H1 (cell line): ENCODE results near the gene FAM163A. TPM values are rescaled to one million over a fixed set of nuclear protein-coding genes. Genes with fewer than 3 reads are reported as not detected.

Experiments
- CTCF ChIA-PET: fragments of 300-600 bp; sonication (Branson Sonifier 250); formaldehyde crosslinking; loops from one replicate; lab custom pipeline; 2021; ENCODE audit not compliant: partially characterized antibody; lab: Charles Lee
- POLR2A ChIA-PET: fragments of 300-600 bp; sonication (Branson Sonifier 250); formaldehyde crosslinking; loops from one replicate; lab custom pipeline; 2021; ENCODE audit warnings: inconsistent platforms; ENCODE audit not compliant: partially characterized antibody; lab: Charles Lee
- DNase-seq, 2 experiments: peaks; one replicate each; pipeline versions ENCODE4 v3.0.0 to v3.0.0-alpha.2; 2010 to 2022; ENCODE audit warnings: low spot score in 2 of 2, low read depth in 1 of 2, mixed read lengths in 1 of 2
- FAIRE-seq: peaks from 2 replicates; lab custom pipeline; 2011; peaks lifted over from hg19 to GRCh38; lab: Jason Lieb, UNC
- H2AFZ ChIP-seq: 2 replicates; pipeline ENCODE4 v1.8.1; 2012; ENCODE audit warnings: low read length, inconsistent platforms
- H2AK5ac ChIP-seq: 2 replicates; pipeline ENCODE4 v1.6.1; 2013; ENCODE audit warnings: low read depth, low read length
- H2BK120ac ChIP-seq: replicated peaks from 2 replicates; pipeline ENCODE3; 2013; ENCODE audit warnings: low read depth, low read length, inconsistent platforms
- H2BK12ac ChIP-seq: 2 replicates; pipeline ENCODE4 v1.6.1; 2013; ENCODE audit warnings: low read depth, low read length
- H2BK15ac ChIP-seq: 2 replicates; pipeline ENCODE4 v1.6.1; 2013; ENCODE audit warnings: low read length
- H2BK20ac ChIP-seq: 2 replicates; pipeline ENCODE4 v1.6.1; 2013; ENCODE audit warnings: low read length
- H2BK5ac ChIP-seq: 2 replicates; pipeline ENCODE4 v1.6.1; 2013; ENCODE audit warnings: low read depth, low read length
- H3K14ac ChIP-seq: 2 replicates; pipeline ENCODE4 v1.6.1; 2013; ENCODE audit warnings: inconsistent platforms; ENCODE audit not compliant: insufficient read length
- H3K18ac ChIP-seq: 2 replicates; pipeline ENCODE4 v1.6.1; 2013; ENCODE audit warnings: low read length; ENCODE audit errors: extremely low read depth
- H3K23ac ChIP-seq: 2 replicates; pipeline ENCODE4 v1.6.1; 2013; ENCODE audit warnings: inconsistent platforms; ENCODE audit not compliant: insufficient read length
- H3K23me2 ChIP-seq: 2 replicates; pipeline ENCODE4 v1.6.1; 2013; ENCODE audit warnings: low read depth, low read length
- H3K27ac ChIP-seq: 2 replicates; pipeline ENCODE4 v1.6.1; 2011; ENCODE audit warnings: low read depth, low read length, inconsistent platforms
- H3K27me3 ChIP-seq, 4 experiments: replicated peaks in 1 of 4; 1 replicate in 1 of 4; 2 replicates in 3 of 4; pipeline versions ENCODE4 v1.6.1 to v1.8.1; 2011 to 2013; ENCODE audit warnings: low read length in 3 of 4, mild to moderate bottlenecking in 3 of 4, inconsistent platforms in 2 of 4, mixed read lengths in 2 of 4, moderate library complexity in 1 of 4; ENCODE audit not compliant: control insufficient read depth in 3 of 4, insufficient read depth in 3 of 4; ENCODE audit errors: extremely low read depth in 1 of 4
- H3K36me3 ChIP-seq, 4 experiments: 2 replicates each; pipeline versions ENCODE4 v1.6.1 to v1.8.1; 2011 to 2013; ENCODE audit warnings: mild to moderate bottlenecking in 4 of 4, low read length in 3 of 4, moderate library complexity in 2 of 4, control low read depth in 1 of 4, inconsistent platforms in 1 of 4; ENCODE audit not compliant: insufficient read depth in 4 of 4, control insufficient read depth in 2 of 4
- H3K4ac ChIP-seq: replicated peaks from 2 replicates; pipeline ENCODE3; 2013; ENCODE audit warnings: low read length, low read depth, mixed read lengths, inconsistent platforms; ENCODE audit not compliant: insufficient read length
- H3K4me1 ChIP-seq, 4 experiments: replicated peaks in 1 of 4; 1 replicate in 1 of 4; 2 replicates in 3 of 4; pipeline versions ENCODE4 v1.6.1 to v1.8.1; 2011 to 2013; ENCODE audit warnings: low read length in 3 of 4, inconsistent platforms in 2 of 4, mixed read lengths in 1 of 4; ENCODE audit not compliant: insufficient read depth in 4 of 4, control insufficient read depth in 3 of 4
- H3K4me2 ChIP-seq, 2 experiments: 2 replicates each; pipeline versions ENCODE4 v1.6.1 to v1.8.1; 2011 to 2013; ENCODE audit warnings: low read depth in 2 of 2, low read length in 2 of 2, control low read depth in 1 of 2, inconsistent platforms in 1 of 2, mild to moderate bottlenecking in 1 of 2; ENCODE audit not compliant: insufficient read depth in 1 of 2
- H3K4me3 ChIP-seq, 4 experiments: fragments of 200-600, 300-600 bp in 1 of 4; sonication (generic), shearing (Covaris generic), sonication (Bioruptor Twin) in 1 of 4; 2 replicates each; pipeline versions ENCODE4 v1.5.1 to v1.8.1; 2011 to 2016; ENCODE audit warnings: low read length in 4 of 4, low read depth in 3 of 4, control low read depth in 2 of 4, inconsistent platforms in 2 of 4, mild to moderate bottlenecking in 2 of 4, mixed read lengths in 1 of 4, moderate library complexity in 1 of 4; ENCODE audit not compliant: insufficient read depth in 2 of 4; ENCODE audit errors: extremely low read depth in 1 of 4
- H3K56ac ChIP-seq: replicated peaks from 2 replicates; pipeline ENCODE3; 2013; ENCODE audit warnings: low read depth, mild to moderate bottlenecking, mixed read lengths, low read length, inconsistent platforms; ENCODE audit not compliant: insufficient read length
- H3K79me1 ChIP-seq: 2 replicates; pipeline ENCODE4 v1.6.1; 2013; ENCODE audit warnings: low read depth, low read length, control low read depth
- H3K79me2 ChIP-seq, 2 experiments: 2 replicates each; pipeline versions ENCODE4 v1.6.1 to v1.8.1; 2012 to 2013; ENCODE audit warnings: low read length in 2 of 2, mild to moderate bottlenecking in 2 of 2, inconsistent platforms in 1 of 2; ENCODE audit not compliant: insufficient read depth in 2 of 2, control insufficient read depth in 1 of 2
- H3K9ac ChIP-seq, 4 experiments: replicated peaks in 1 of 4; 1 replicate in 1 of 4; 2 replicates in 3 of 4; pipeline versions ENCODE4 v1.6.1 to v1.8.1; 2011 to 2013; ENCODE audit warnings: low read depth in 3 of 4, low read length in 3 of 4, control low read depth in 2 of 4, mild to moderate bottlenecking in 2 of 4, moderate library complexity in 2 of 4, inconsistent platforms in 1 of 4; ENCODE audit errors: extremely low read depth in 1 of 4
- H3K9me3 ChIP-seq, 2 experiments: 2 replicates each; pipeline versions ENCODE4 v1.6.1 to v1.8.1; 2012 to 2013; ENCODE audit warnings: mild to moderate bottlenecking in 2 of 2, moderate library complexity in 2 of 2, control low read depth in 1 of 2, inconsistent platforms in 1 of 2, low read depth in 1 of 2, low read length in 1 of 2, mixed read lengths in 1 of 2; ENCODE audit not compliant: insufficient read depth in 2 of 2
- H4K20me1 ChIP-seq, 2 experiments: replicated peaks in 1 of 2; 2 replicates each; pipeline versions ENCODE3 to v1.8.1; 2011 to 2013; ENCODE audit warnings: inconsistent platforms in 2 of 2, low read length in 2 of 2, mild to moderate bottlenecking in 1 of 2; ENCODE audit not compliant: insufficient read depth in 2 of 2, control insufficient read depth in 1 of 2
- H4K5ac ChIP-seq: 2 replicates; pipeline ENCODE4 v1.6.1; 2013; ENCODE audit warnings: low read length, low read depth, mixed read lengths, inconsistent platforms; ENCODE audit not compliant: insufficient read length
- H4K8ac ChIP-seq: 2 replicates; pipeline ENCODE4 v1.8.0; 2013; ENCODE audit warnings: mild to moderate bottlenecking, moderate library complexity, low read length, inconsistent platforms; ENCODE audit not compliant: insufficient read depth; ENCODE audit errors: extremely low read depth
- H4K91ac ChIP-seq: replicated peaks from 2 replicates; pipeline ENCODE3; 2013; ENCODE audit warnings: low read length, mixed read lengths, inconsistent platforms; ENCODE audit not compliant: insufficient read length
- CBX5 ChIP-seq: fragments of 300-800, 300-1000 bp; sonication (generic); IDR thresholded peaks from 2 replicates; pipeline ENCODE4 v1.7.1; 2016; ENCODE audit warnings: antibody characterized with exemption, low read length, low read depth
- CEBPB ChIP-seq: IDR thresholded peaks from 2 replicates; pipeline ENCODE4 v1.6.1; 2012; ENCODE audit warnings: low read depth, low read length
- CHD1 ChIP-seq: IDR thresholded peaks from 2 replicates; pipeline ENCODE4 v1.6.1; 2012; ENCODE audit warnings: low read depth, low read length, improper control_type of control experiment
- CHD2 ChIP-seq: IDR thresholded peaks from 2 replicates; pipeline ENCODE4 v1.6.1; 2012; ENCODE audit warnings: low read length, improper control_type of control experiment
- CREB1 ChIP-seq: IDR thresholded peaks from 2 replicates; pipeline ENCODE4 v1.6.1; 2012; ENCODE audit warnings: inconsistent platforms
- EGR1 ChIP-seq: IDR thresholded peaks from 2 replicates; pipeline ENCODE4 v1.6.1; 2011; ENCODE audit warnings: low read depth, low read length, borderline replicate concordance
- MAFK ChIP-seq: IDR thresholded peaks from 2 replicates; pipeline ENCODE4 v1.6.1; 2012; ENCODE audit warnings: low read depth, mild to moderate bottlenecking, improper control_type of control experiment, low read length
- NANOG ChIP-seq: IDR thresholded peaks from 2 replicates; pipeline ENCODE4 v1.6.1; 2011; ENCODE audit warnings: low read length, low read depth, mild to moderate bottlenecking, inconsistent platforms; ENCODE audit not compliant: insufficient read depth, poor library complexity, severe bottlenecking
- PHF8 ChIP-seq: fragments of 200-600 bp; sonication (generic); conservative IDR thresholded peaks from 2 replicates; pipeline ENCODE4 v1.7.1; 2012; ENCODE audit warnings: low read depth, mild to moderate bottlenecking, inconsistent platforms, low read length, moderate library complexity
- POU5F1 ChIP-seq: IDR thresholded peaks from 2 replicates; pipeline ENCODE4 v1.6.1; 2011; ENCODE audit warnings: low read depth, mild to moderate bottlenecking, low read length, moderate library complexity
- RBBP5 ChIP-seq: IDR thresholded peaks from 2 replicates; pipeline ENCODE4 v1.7.1; 2012; ENCODE audit warnings: low read depth, mild to moderate bottlenecking, inconsistent platforms, low read length, moderate library complexity, borderline replicate concordance
- SAP30 ChIP-seq: fragments of 300-600 bp; sonication (generic); IDR thresholded peaks from 2 replicates; pipeline ENCODE4 v1.7.1; 2012; ENCODE audit warnings: low read length, moderate library complexity, mild to moderate bottlenecking, inconsistent platforms; ENCODE audit not compliant: insufficient read depth, insufficient replicate concordance
- SUZ12 ChIP-seq: fragments of 200-600 bp; sonication (generic); IDR thresholded peaks from 2 replicates; pipeline ENCODE4 v1.6.1; 2012; ENCODE audit warnings: mild to moderate bottlenecking, inconsistent platforms, low read length, moderate library complexity, mixed read lengths
- TAF1 ChIP-seq: IDR thresholded peaks from 2 replicates; pipeline ENCODE4 v1.6.1; 2011; ENCODE audit warnings: mild to moderate bottlenecking, low read depth, low read length
- ZNF274 ChIP-seq: IDR thresholded peaks from 2 replicates; pipeline ENCODE4 v1.7.0; 2012; ENCODE audit warnings: low read length, borderline replicate concordance; ENCODE audit errors: extremely low read depth
- WGBS, 2 experiments: shearing (Covaris generic) in 1 of 2; methylation state at CpG; one replicate each; pipeline versions ENCODE4 v1.1.6 to v1.1.7; 2013 to 2015; ENCODE audit warnings: low lambda C conversion rate in 2 of 2, mixed read lengths in 2 of 2, inconsistent platforms in 1 of 2, low coverage in 1 of 2, missing lambda C conversion rate in 1 of 2; ENCODE audit not compliant: insufficient replicate concordance in 2 of 2, insufficient coverage in 1 of 2, insufficient read length in 1 of 2; ENCODE audit errors: extremely low coverage in 1 of 2, missing lambda C conversion rate in 1 of 2; 5-methylcytosine and 5-hydroxymethylcytosine counted together
- polyA plus RNA-seq, 7 experiments: library from polyadenylated mRNA; depleted of rRNA in 3 of 7; stranded (reverse) in 5 of 7; unstranded in 2 of 7; fragments of >200 nt in 5 of 7; fragments of 200-250 nt in 2 of 7; gene quantifications; 1 replicate in 5 of 7; 2 replicates in 1 of 7; 4 replicates in 1 of 7; pipeline versions ENCODE4 v1.2.1 to v1.2.3, GENCODE V29; 2011 to 2013; ENCODE audit warnings: missing spikeins in 2 of 7, mixed read lengths in 2 of 7
- total RNA-seq: library from RNA; stranded (reverse); fragmentation: NEBNext Ultra II Directional; extraction: Animal tissue kit (Norgen Biotek cat#: 25700); gene quantifications from 2 replicates; pipeline ENCODE4 v1.2.1, GENCODE V29; 2021

The FAM163A gene
- total and polyA plus RNA-seq, 2 of the 8 experiments (the other 6 are each of a cell fraction or from before 2014, with no cell fraction given) = 0.13 to 0.18 TPM

GRCh38 chr1:179848233-179848632 is 105.1 kb downstream of the FAM163A start:
- H3K56ac ChIP-seq = no peak overlapping the region
- H2BK20ac ChIP-seq = no peak overlapping the region
- no peak overlapping the region for H3K4me3 ChIP-seq
- DNase-seq (no peak), FAIRE-seq (no peak)
- 95% methylated on average over 3 of the region's 3 CpGs; no CpG with 5 or more reads in 1 of the 2 experiments for WGBS, 2 experiments
- H2BK12ac ChIP-seq = no peak overlapping the region
- no peak overlapping the region for H3K9ac ChIP-seq
- no peak overlapping the region for H3K4ac ChIP-seq
- no peaks in the 10 kb centered on the region for H3K4me1 ChIP-seq
- no peak overlapping the region for H4K5ac ChIP-seq
- H2BK120ac ChIP-seq = no peak overlapping the region
- peaks cover 8 to 49% (median 18%) of the 10 kb centered on the region in 4 experiments; a peak in 7 of 8 replicates for H3K36me3 ChIP-seq
- H3K27me3 ChIP-seq = no peaks in the 10 kb centered on the region
- H3K27ac ChIP-seq = no peak overlapping the region
- no peak overlapping the region for H4K91ac ChIP-seq
- no peak overlapping the region for H3K23ac ChIP-seq
- ChIA-PET CTCF (interaction anchor here (1.3 kb wide), 1 partner anchor 33 kb away, joined by 3 read pairs; no protein-coding TSS in a partner anchor), POLR2A (no interaction called here)
- no peak overlapping the region for H3K18ac ChIP-seq
- no peaks in the 10 kb centered on the region for H3K79me2 ChIP-seq
- no peak overlapping the region for H2BK5ac ChIP-seq
- H2AFZ ChIP-seq = no peak overlapping the region
- H2AK5ac ChIP-seq = no peak overlapping the region
- no peak overlapping the region for H2BK15ac ChIP-seq
- no peaks in the 10 kb centered on the region for H3K9me3 ChIP-seq
- H3K4me2 ChIP-seq = no peak overlapping the region
- no peaks in the 10 kb centered on the region for H3K23me2 ChIP-seq
- peaks cover 0 to 2% of the 10 kb centered on the region in 2 experiments for H4K20me1 ChIP-seq
- H4K8ac ChIP-seq = no peak overlapping the region
- H3K79me1 ChIP-seq = no peaks in the 10 kb centered on the region
- no peak overlapping the region for H3K14ac ChIP-seq
- TF ChIP-seq TAF1 (no peak), POU5F1 (no peak), ZNF274 (no peak), CHD2 (no peak), CREB1 (no peak), NANOG (no peak), SUZ12 (no peak), PHF8 (no peak), CHD1 (no peak), EGR1 (no peak), CBX5 (no peak), SAP30 (no peak), CEBPB (no peak), RBBP5 (no peak), MAFK (no peak)
